Thyroid gland (tissue), 4 donors: Measurements from ENCODE around the gene SUPT6H. TPM values are rescaled to one million over a fixed set of nuclear protein-coding genes. Genes with fewer than 3 reads are reported as not detected.

ENCODE experiments used
- DNase-seq, 2 donors: peaks; one replicate each; pipeline ENCODE4 v3.0.0-alpha.2; 2019
- H3K27ac ChIP-seq, 3 donors: fragments of 200-600 bp; sonication (generic); 1 replicate in 2 of 3; 2 replicates in 1 of 3; pipeline ENCODE4 v1.5.1; 2016 to 2019; ENCODE audit warnings: mild to moderate bottlenecking in 1 of 3, moderate library complexity in 1 of 3
- H3K27me3 ChIP-seq: fragments of 200-600 bp; sonication (generic); one replicate; pipeline ENCODE4 v1.5.1; 2019
- H3K36me3 ChIP-seq, 2 donors: fragments of 200-600 bp; sonication (generic); one replicate each; pipeline ENCODE4 v1.5.1; 2016 to 2019
- H3K4me1 ChIP-seq, 2 donors: fragments of 200-600 bp; sonication (generic); one replicate each; pipeline ENCODE4 v1.5.1; 2017 to 2019
- H3K4me3 ChIP-seq, 3 donors: fragments of 200-600 bp; sonication (generic); replicated peaks in 1 of 3; 1 replicate in 2 of 3; 2 replicates in 1 of 3; pipeline ENCODE4 v1.5.1; 2016; ENCODE audit warnings: mild to moderate bottlenecking in 1 of 3
- H3K9me3 ChIP-seq: fragments of 200-600 bp; sonication (generic); one replicate; pipeline ENCODE4 v1.5.1; 2017
- CTCF ChIP-seq, 6 experiments: fragments of 200-600 bp in 3 of 6; fragments of 450-650 bp in 3 of 6; sonication (generic) in 3 of 6; IDR thresholded peaks; one replicate each; pipeline ENCODE4 v1.5.1; 2016 to 2019; ENCODE audit warnings: antibody characterized with exemption in 6 of 6, mild to moderate bottlenecking in 2 of 6, inconsistent platforms in 1 of 6, moderate library complexity in 1 of 6
- POLR2A ChIP-seq, 2 donors: fragments of 450-650 bp; IDR thresholded peaks; one replicate each; pipeline ENCODE4 v1.6.1; 2017; ENCODE audit warnings: antibody characterized with exemption in 2 of 2, mild to moderate bottlenecking in 2 of 2, moderate library complexity in 1 of 2
- WGBS, 2 donors: methylation state at CpG; one replicate each; pipeline ENCODE4 v1.1.5; 2017; 5-methylcytosine and 5-hydroxymethylcytosine counted together
- intact Hi-C: fragments of 100-400 bp; cut with DNase I; formaldehyde crosslinking; loops from one replicate; pipeline ENCODE4 v1.15.1; 2023
- total RNA-seq, 4 donors: library from RNA; depleted of rRNA; stranded (reverse); fragments of >200 nt; gene quantifications; one replicate each; pipeline ENCODE4 v1.2.3, GENCODE V29; 2016

The SUPT6H gene
- total RNA-seq, 4 donors from 2014 or later: 49.2 to 117 (median 61.6) TPM

GRCh38 chr17:28706471-28707338 is 44.7 kb downstream of the SUPT6H start:
- H3K36me3 ChIP-seq: peaks cover 16 to 17% of the 10 kb centered on the region in 2 donors
- no peaks in the 10 kb centered on the region for H3K9me3 ChIP-seq
- no peaks in the 10 kb centered on the region for H3K27me3 ChIP-seq
- TF ChIP-seq CTCF (IDR thresholded peaks at IDR 0.05) (no peak), POLR2A (IDR thresholded peaks at IDR 0.05) (no peak)
- no peak for DNase-seq
- intact Hi-C loops: no loop called here
- no peak overlapping the region for H3K27ac ChIP-seq
- WGBS, 2 donors: 54 to 62% methylated on average over 4 to 6 of the region's 7 CpGs
- no peak overlapping the region for H3K4me3 ChIP-seq
- H3K4me1 ChIP-seq: peaks cover 3% of the 10 kb centered on the region in 2 donors

GRCh38 chr17:28707339-28707720 is 45.3 kb downstream of the SUPT6H start:
- no peak for TF ChIP-seq POLR2A (IDR thresholded peaks at IDR 0.05)
- no peak for TF ChIP-seq CTCF (IDR thresholded peaks at IDR 0.05)
- Histone ChIP-seq H3K27me3 (no peaks in the 10 kb centered on the region), H3K4me3 (no peak overlapping the region), H3K36me3 (peaks cover 11% of the 10 kb centered on the region in 2 donors), H3K4me1 (peaks cover 6 to 7% of the 10 kb centered on the region in 2 donors), H3K27ac (no peak overlapping the region), H3K9me3 (no peaks in the 10 kb centered on the region)
- intact Hi-C loops: no loop called here
- 93 to 94% methylated on average over 2 of the region's 2 CpGs for WGBS, 2 donors
- no peak for DNase-seq

GRCh38 chr17:28710861-28711722 is 49.1 kb downstream of the SUPT6H start:
- TF ChIP-seq CTCF (IDR thresholded peaks at IDR 0.05) (no peak), POLR2A (IDR thresholded peaks at IDR 0.05) (peak in 1 of 2 donors; percentile 58)
- WGBS, 2 donors: 2 to 4% methylated on average over 19 to 45 of the region's 74 CpGs
- peak; percentile 76 to 82 for DNase-seq

GRCh38 chr17:28711723-28712031 is 49.7 kb downstream of the SUPT6H start, which contains the start of gene PROCA1:
TSS of gene PROCA1 (minus strand) at chr17:28711888. CDS start at chr17:28711660, 228 bp downstream.
- DNase-seq: no peak
- WGBS, 2 donors: 7 to 15% methylated on average over 12 to 19 of the region's 20 CpGs
- H3K27me3 ChIP-seq: no peaks in the 10 kb centered on the region
- no peaks in the 10 kb centered on the region for H3K9me3 ChIP-seq
- peak within 1 kb of the TSS; percentile 73 to 83 (median 78) for H3K27ac ChIP-seq
- peaks cover 13% of the 10 kb centered on the region in 2 donors for H3K36me3 ChIP-seq
- peak within 1 kb of the TSS in 2 of 3 donors; percentile 16 to 48 for H3K4me3 ChIP-seq
- intact Hi-C loops: no loop called here
- H3K4me1 ChIP-seq: peaks cover 9 to 18% of the 10 kb centered on the region in 2 donors
- TF ChIP-seq CTCF (IDR thresholded peaks at IDR 0.05) (no peak), POLR2A (IDR thresholded peaks at IDR 0.05) (no peak)

More at GRCh38 chr17:28710861-28711722, 49.1 kb downstream of the SUPT6H start:
- no peaks in the 10 kb centered on the region for H3K27me3 ChIP-seq
- intact Hi-C loops: no loop called here
- H3K36me3 ChIP-seq: peaks cover 13% of the 10 kb centered on the region in 2 donors
- no peaks in the 10 kb centered on the region for H3K9me3 ChIP-seq
- peaks cover 6 to 12% of the 10 kb centered on the region in 2 donors for H3K4me1 ChIP-seq
- H3K4me3 ChIP-seq: peak overlapping the region in 2 of 3 donors; percentile 16 to 48
- H3K27ac ChIP-seq: peak overlapping the region; percentile 73 to 83 (median 78)
